Trophoblast cell (in vitro differentiated cells and primary cell): Measurements from ENCODE around the gene LRP1.
A peak's percentile ranks its signal among the peaks of the same experiment; 100 is the strongest.

Experiments used
- DNase-seq, 2 donors: peaks; one replicate each; pipeline ENCODE4 v3.0.0-alpha.2; 2016
- H2AFZ ChIP-seq: 2 replicates; pipeline ENCODE4 v1.6.1; 2013; ENCODE audit warnings: low read length, moderate library complexity, mild to moderate bottlenecking; ENCODE audit not compliant: insufficient read depth, poor library complexity
- H2AK5ac ChIP-seq: 2 replicates; pipeline ENCODE4 v1.6.1; 2013; ENCODE audit warnings: mild to moderate bottlenecking, low read length
- H2BK120ac ChIP-seq: 2 replicates; pipeline ENCODE4 v1.6.1; 2013; ENCODE audit warnings: low read length, mild to moderate bottlenecking, moderate library complexity; ENCODE audit not compliant: insufficient read depth, poor library complexity
- H2BK12ac ChIP-seq: 2 replicates; pipeline ENCODE4 v1.6.1; 2013; ENCODE audit warnings: mild to moderate bottlenecking, low read length, moderate library complexity
- H2BK5ac ChIP-seq: 2 replicates; pipeline ENCODE4 v1.6.1; 2013; ENCODE audit warnings: low read length, low read depth, moderate library complexity, mild to moderate bottlenecking; ENCODE audit not compliant: poor library complexity
- H3K14ac ChIP-seq: 2 replicates; pipeline ENCODE4 v1.6.1; 2013; ENCODE audit warnings: mild to moderate bottlenecking, low read length
- H3K18ac ChIP-seq: 2 replicates; pipeline ENCODE4 v1.6.1; 2013; ENCODE audit warnings: mild to moderate bottlenecking, low read length
- H3K23ac ChIP-seq: 2 replicates; pipeline ENCODE4 v1.6.1; 2013; ENCODE audit warnings: low read length
- H3K27ac ChIP-seq: 2 replicates; pipeline ENCODE4 v1.5.1; 2013; ENCODE audit warnings: low read depth, mild to moderate bottlenecking, inconsistent platforms, low read length, moderate library complexity
- H3K27me3 ChIP-seq: 2 replicates; pipeline ENCODE4 v1.6.1; 2013; ENCODE audit warnings: inconsistent platforms, mild to moderate bottlenecking, low read length, moderate library complexity; ENCODE audit not compliant: insufficient read depth
- H3K36me3 ChIP-seq, 2 experiments: 1 replicate in 1 of 2; 2 replicates in 1 of 2; pipeline ENCODE4 v1.6.1; 2013; ENCODE audit warnings: low read length in 2 of 2, mild to moderate bottlenecking in 2 of 2, moderate library complexity in 1 of 2; ENCODE audit not compliant: insufficient read depth in 2 of 2, control insufficient read depth in 1 of 2
- H3K4ac ChIP-seq: 2 replicates; pipeline ENCODE4 v1.6.1; 2013; ENCODE audit warnings: low read depth, mild to moderate bottlenecking, low read length, moderate library complexity
- H3K4me1 ChIP-seq, 2 experiments: 1 replicate in 1 of 2; 2 replicates in 1 of 2; pipeline ENCODE4 v1.6.1; 2013; ENCODE audit warnings: low read length in 2 of 2, mild to moderate bottlenecking in 2 of 2, moderate library complexity in 1 of 2; ENCODE audit not compliant: insufficient read depth in 2 of 2, control insufficient read depth in 1 of 2
- H3K4me2 ChIP-seq: 2 replicates; pipeline ENCODE4 v1.6.1; 2013; ENCODE audit warnings: inconsistent platforms, mild to moderate bottlenecking, low read length, moderate library complexity
- H3K4me3 ChIP-seq: 2 replicates; pipeline ENCODE4 v1.5.1; 2013; ENCODE audit warnings: mild to moderate bottlenecking, low read depth, low read length, inconsistent platforms
- H3K79me1 ChIP-seq: one replicate; pipeline ENCODE4 v1.6.1; 2013; ENCODE audit warnings: low read length
- H3K79me2 ChIP-seq: 2 replicates; pipeline ENCODE4 v1.6.1; 2013; ENCODE audit warnings: low read length, mild to moderate bottlenecking; ENCODE audit not compliant: control insufficient read depth, insufficient read depth, poor library complexity
- H3K9ac ChIP-seq: 2 replicates; pipeline ENCODE4 v1.6.1; 2013; ENCODE audit warnings: mild to moderate bottlenecking, low read length
- H3K9me3 ChIP-seq: 2 replicates; pipeline ENCODE4 v1.6.1; 2013; ENCODE audit warnings: low read depth, mild to moderate bottlenecking, control low read depth, inconsistent platforms, low read length; ENCODE audit not compliant: insufficient read depth
- H4K12ac ChIP-seq: 2 replicates; pipeline ENCODE4 v1.6.1; 2013; ENCODE audit warnings: low read depth, mild to moderate bottlenecking, low read length, moderate library complexity
- H4K8ac ChIP-seq: 2 replicates; pipeline ENCODE4 v1.6.1; 2013; ENCODE audit warnings: low read depth, mild to moderate bottlenecking, low read length, moderate library complexity
- H4K91ac ChIP-seq: one replicate; pipeline ENCODE4 v1.6.1; 2013; ENCODE audit warnings: low read depth, mild to moderate bottlenecking, low read length, moderate library complexity
- WGBS: extraction: QIAGEN DNeasy Blood & Tissue Kit; methylation state at CpG from one replicate; pipeline ENCODE4 v1.1.7; 2013; ENCODE audit warnings: missing lambda C conversion rate; ENCODE audit not compliant: insufficient read length, insufficient coverage; ENCODE audit errors: extremely low coverage; 5-methylcytosine and 5-hydroxymethylcytosine counted together

The LRP1 gene

GRCh38 chr12:57185906-57186508 lies 57.7 kb downstream of the LRP1 start:
- H2AK5ac ChIP-seq = no peak overlapping the region
- no peak overlapping the region for H2BK5ac ChIP-seq
- H4K12ac ChIP-seq = no peak overlapping the region
- no peak overlapping the region for H3K4me3 ChIP-seq
- peaks cover 1% of the 10 kb centered on the region for H3K9me3 ChIP-seq
- H2BK12ac ChIP-seq = no peak overlapping the region
- H2AFZ ChIP-seq = no peak overlapping the region
- no peaks in the 10 kb centered on the region for H3K79me2 ChIP-seq
- no peaks in the 10 kb centered on the region for H3K27me3 ChIP-seq
- H4K8ac ChIP-seq = no peak overlapping the region
- no peak overlapping the region for H3K4ac ChIP-seq
- H3K4me2 ChIP-seq = no peak overlapping the region
- H3K9ac ChIP-seq = no peak overlapping the region
- H3K23ac ChIP-seq = no peak overlapping the region
- no peak overlapping the region for H4K91ac ChIP-seq
- no peaks in the 10 kb centered on the region for H3K79me1 ChIP-seq
- H3K27ac ChIP-seq = no peak overlapping the region
- no peak overlapping the region for H3K14ac ChIP-seq
- peaks cover 3 to 4% of the 10 kb centered on the region in 2 experiments for H3K4me1 ChIP-seq
- no CpG with 5 or more reads among the region's 12 CpGs for WGBS
- H3K18ac ChIP-seq = no peak overlapping the region
- peaks cover 81 to 84% of the 10 kb centered on the region in 2 experiments for H3K36me3 ChIP-seq
- no peak for DNase-seq
- no peak overlapping the region for H2BK120ac ChIP-seq

DNA sequence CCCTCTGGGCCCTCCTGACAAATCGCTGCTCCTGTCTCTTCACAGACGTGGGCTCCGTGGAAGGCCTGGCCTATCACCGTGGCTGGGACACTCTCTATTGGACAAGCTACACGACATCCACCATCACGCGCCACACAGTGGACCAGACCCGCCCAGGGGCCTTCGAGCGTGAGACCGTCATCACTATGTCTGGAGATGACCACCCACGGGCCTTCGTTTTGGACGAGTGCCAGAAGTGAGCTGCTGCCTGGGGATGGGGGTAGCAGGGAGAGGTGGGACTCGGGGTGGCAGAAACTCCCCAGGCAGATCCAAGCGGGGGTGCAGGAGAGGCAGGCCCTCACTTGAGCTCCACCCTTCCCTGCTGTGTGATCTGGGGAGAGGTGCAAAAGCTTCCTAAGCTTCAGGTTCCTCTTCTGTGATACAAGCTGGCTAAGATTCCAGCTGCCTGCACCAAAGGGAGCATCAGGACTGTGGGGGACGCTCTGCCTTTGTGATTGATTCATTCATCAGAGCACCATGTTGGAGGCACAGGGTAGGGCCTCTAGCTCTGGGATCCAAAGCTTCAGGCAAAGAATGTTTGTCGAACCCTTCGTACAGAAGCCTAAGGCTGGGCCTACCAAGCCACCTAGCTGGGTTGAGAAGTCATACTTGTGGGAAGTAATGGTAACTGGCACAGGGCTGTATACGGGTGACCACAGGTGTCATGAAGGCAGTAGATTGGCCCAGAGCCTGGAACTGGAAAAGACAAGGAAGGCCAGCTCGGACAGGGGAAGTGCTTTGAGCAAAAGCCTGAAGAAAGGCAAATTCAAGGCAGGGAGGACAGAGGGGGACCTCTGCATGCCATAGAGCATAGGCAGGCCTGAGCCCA lies 59.2 kb downstream of the LRP1 start:
- Histone ChIP-seq H3K4me1 (no peaks in the 10 kb centered on the region), H4K8ac (no peak overlapping the region), H3K27ac (no peak overlapping the region), H2AK5ac (no peak overlapping the region), H3K9me3 (peaks cover 10% of the 10 kb centered on the region), H4K91ac (no peak overlapping the region), H3K4me3 (no peak overlapping the region), H3K79me2 (no peaks in the 10 kb centered on the region), H2AFZ (no peak overlapping the region), H3K4ac (no peak overlapping the region), H2BK5ac (no peak overlapping the region), H3K27me3 (no peaks in the 10 kb centered on the region), H3K79me1 (no peaks in the 10 kb centered on the region), H4K12ac (no peak overlapping the region), H3K4me2 (no peak overlapping the region), H2BK120ac (no peak overlapping the region), H2BK12ac (no peak overlapping the region), H3K23ac (no peak overlapping the region), H3K36me3 (peaks cover 93 to 94% of the 10 kb centered on the region in 2 experiments), H3K9ac (no peak overlapping the region), H3K18ac (no peak overlapping the region), H3K14ac (no peak overlapping the region)
- no CpG with 5 or more reads among the region's 21 CpGs for WGBS
- no peak for DNase-seq

DNA sequence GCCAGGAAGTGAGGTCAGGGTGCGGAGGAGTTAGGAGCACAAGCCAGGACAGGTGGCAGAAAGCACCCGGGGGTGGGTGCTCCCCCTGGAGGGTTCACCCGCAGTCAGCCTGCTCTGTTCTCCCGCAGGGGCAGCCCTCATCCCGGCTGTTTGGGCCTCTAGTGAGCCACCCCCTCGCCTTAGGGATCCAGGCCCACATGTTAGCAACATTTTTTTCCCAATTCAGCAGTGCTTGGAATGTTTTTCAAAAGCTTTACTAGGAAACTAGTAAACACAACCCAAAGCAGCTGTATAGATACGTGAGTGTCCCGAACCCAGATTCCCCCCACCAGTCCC lies 59.8 kb downstream of the LRP1 start:
- no peak overlapping the region for H2BK5ac ChIP-seq
- no peak overlapping the region for H3K27ac ChIP-seq
- H3K14ac ChIP-seq = no peak overlapping the region
- H3K23ac ChIP-seq = no peak overlapping the region
- WGBS = no CpG with 5 or more reads among the region's 8 CpGs
- H3K4me2 ChIP-seq = no peak overlapping the region
- H3K79me2 ChIP-seq = no peaks in the 10 kb centered on the region
- no peak overlapping the region for H2AFZ ChIP-seq
- no peak overlapping the region for H2BK120ac ChIP-seq
- no peaks in the 10 kb centered on the region for H3K79me1 ChIP-seq
- H3K4me3 ChIP-seq = no peak overlapping the region
- H3K9ac ChIP-seq = no peak overlapping the region
- H4K12ac ChIP-seq = no peak overlapping the region
- no peaks in the 10 kb centered on the region for H3K4me1 ChIP-seq
- peak; percentile 94 to 97 for DNase-seq
- no peak overlapping the region for H3K18ac ChIP-seq
- H3K4ac ChIP-seq = no peak overlapping the region
- peaks cover 10% of the 10 kb centered on the region for H3K9me3 ChIP-seq
- H3K27me3 ChIP-seq = no peaks in the 10 kb centered on the region
- H2BK12ac ChIP-seq = no peak overlapping the region
- no peak overlapping the region for H4K91ac ChIP-seq
- H2AK5ac ChIP-seq = no peak overlapping the region
- no peak overlapping the region for H4K8ac ChIP-seq
- peaks cover 99 to 100% of the 10 kb centered on the region in 2 experiments for H3K36me3 ChIP-seq

- H3K79me1 ChIP-seq = no peaks in the 10 kb centered on the region
- no peak overlapping the region for H3K4me3 ChIP-seq
- no peak overlapping the region for H3K14ac ChIP-seq
- no peak overlapping the region for H3K4ac ChIP-seq
- no peak overlapping the region for H2BK12ac ChIP-seq
- no peaks in the 10 kb centered on the region for H3K79me2 ChIP-seq
- no peak overlapping the region for H3K18ac ChIP-seq
- H2AK5ac ChIP-seq = no peak overlapping the region
- H2AFZ ChIP-seq = no peak overlapping the region
- no peak overlapping the region for H2BK120ac ChIP-seq
- no CpG with 5 or more reads among the region's 6 CpGs for WGBS
- H3K23ac ChIP-seq = no peak overlapping the region
- H3K4me2 ChIP-seq = no peak overlapping the region
- no peaks in the 10 kb centered on the region for H3K27me3 ChIP-seq
- H2BK5ac ChIP-seq = no peak overlapping the region
- H3K36me3 ChIP-seq = peaks cover 99 to 100% of the 10 kb centered on the region in 2 experiments
- no peak overlapping the region for H4K8ac ChIP-seq
- no peak overlapping the region for H4K91ac ChIP-seq
- H3K9me3 ChIP-seq = peaks cover 9% of the 10 kb centered on the region
- no peak for DNase-seq
- H3K4me1 ChIP-seq = no peaks in the 10 kb centered on the region
- no peak overlapping the region for H4K12ac ChIP-seq
- no peak overlapping the region for H3K27ac ChIP-seq
- H3K9ac ChIP-seq = no peak overlapping the region
Measured at GRCh38 chr12:57190037-57190436, 61.8 kb downstream of the LRP1 start.
